ENCODE data around the gene CHURC1.

Gene CHURC1

DNA sequence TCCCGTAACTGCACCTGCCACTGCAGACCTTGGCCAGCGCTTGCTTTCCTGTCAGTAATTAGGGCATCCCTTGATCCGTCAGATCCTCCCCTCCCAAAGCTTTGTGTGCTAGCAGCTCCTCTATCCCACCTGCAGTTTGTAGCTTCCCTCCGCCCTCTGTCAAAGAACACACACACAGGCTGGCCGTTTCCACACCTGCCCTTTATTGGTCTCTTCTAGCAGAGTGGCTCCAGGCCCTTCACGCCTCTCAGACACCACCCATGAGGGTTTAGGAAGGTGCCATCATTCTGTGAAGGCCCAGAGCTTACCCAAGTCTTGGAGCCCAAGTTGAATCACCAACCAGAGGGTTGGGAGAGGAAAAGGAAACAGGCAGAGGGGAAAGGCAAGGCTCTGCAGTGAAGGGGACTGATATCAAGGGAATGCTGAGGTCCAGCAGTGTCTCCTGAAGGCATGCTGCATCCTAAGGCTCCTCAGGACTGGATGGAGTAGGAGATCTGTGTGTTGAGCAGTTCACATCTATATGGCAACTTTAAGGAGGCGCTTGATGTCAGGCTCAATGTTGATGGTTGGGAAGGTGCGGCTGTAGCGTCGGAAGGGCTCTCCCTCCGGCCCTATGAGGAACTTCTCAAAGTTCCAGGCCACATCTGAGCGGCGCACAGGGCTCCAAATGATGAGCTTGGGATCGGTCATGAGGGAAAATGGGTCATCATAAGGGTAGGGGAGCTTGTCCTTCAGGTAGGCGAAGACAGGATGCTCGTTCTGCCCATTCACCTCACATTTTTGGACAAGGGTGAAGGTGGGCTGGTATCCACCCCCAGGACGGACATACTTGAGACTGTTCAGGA, 24.9 kb downstream of the CHURC1 start:
- no peak for DNase-seq (ENCODE audit: low read depth in 2 of 2)

GRCh38 chr14:64939817-64940190, 25.5 kb downstream of the CHURC1 start:
- DNase-seq (ENCODE audit: low read depth in 2 of 2), result no peak

GRCh38 chr14:64940336-64940910, 26.2 kb downstream of the CHURC1 start:
- DNase-seq (ENCODE audit: low read depth in 2 of 2), result no peak

GRCh38 chr14:64942531-64943111, 28.4 kb downstream of the CHURC1 start, which contains the start of gene GPX2:
GPX2 (minus strand) TSS chr14:64942745; CDS start chr14:64942726, 19 bp downstream.
- no peak for DNase-seq (ENCODE audit: low read depth in 2 of 2)

DNA sequence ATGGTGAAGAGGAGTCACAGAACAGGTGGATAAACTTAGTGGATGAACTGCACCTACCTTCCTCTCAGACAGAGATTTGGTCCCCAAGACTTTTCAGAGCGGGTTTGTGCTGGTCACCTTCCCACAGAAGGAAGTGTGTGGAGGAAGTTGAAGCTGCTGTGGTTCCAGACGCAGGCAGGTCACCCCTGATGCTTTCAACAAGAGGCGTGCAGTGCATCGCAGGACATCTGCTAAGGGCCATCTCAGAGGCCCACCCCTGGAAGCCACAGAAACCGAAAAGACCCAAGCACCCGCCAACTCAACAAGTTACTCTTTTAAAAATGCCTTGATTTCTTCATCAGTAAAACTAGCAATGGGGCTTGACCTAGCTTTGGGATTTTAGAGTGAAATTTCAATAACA, 29.3 kb downstream of the CHURC1 start:
- no peak for DNase-seq (ENCODE audit: low read depth in 2 of 2)

- no peak for DNase-seq (ENCODE audit: low read depth in 2 of 2)
These were observed 29.8 kb downstream of the CHURC1 start for GRCh38 chr14:64944041-64944440.

DNA sequence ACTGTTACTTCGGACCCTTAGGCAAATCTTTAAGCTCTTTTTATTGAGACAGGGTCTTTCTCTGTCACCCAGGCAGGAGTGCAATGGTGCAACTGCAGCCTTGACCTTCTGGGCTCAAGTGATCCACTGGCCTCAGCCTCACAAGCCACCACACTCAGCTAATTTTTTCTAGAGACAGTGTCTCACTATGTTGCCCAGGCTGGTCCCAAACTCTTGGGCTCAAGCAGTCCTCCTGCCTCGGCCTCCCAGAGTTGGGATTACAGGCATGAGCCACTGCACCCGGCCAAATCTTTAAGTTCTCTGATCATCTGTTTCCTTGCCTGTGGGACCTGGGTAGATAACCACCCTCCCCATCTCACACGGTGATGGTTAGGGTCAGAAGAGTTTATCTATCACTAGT, 30.6 kb downstream of the CHURC1 start:
- DNase-seq (ENCODE audit: low read depth in 2 of 2), result no peak

GRCh38 chr14:64945431-64946178, 31.4 kb downstream of the CHURC1 start:
- no peak for DNase-seq (ENCODE audit: low read depth in 2 of 2)

DNA sequence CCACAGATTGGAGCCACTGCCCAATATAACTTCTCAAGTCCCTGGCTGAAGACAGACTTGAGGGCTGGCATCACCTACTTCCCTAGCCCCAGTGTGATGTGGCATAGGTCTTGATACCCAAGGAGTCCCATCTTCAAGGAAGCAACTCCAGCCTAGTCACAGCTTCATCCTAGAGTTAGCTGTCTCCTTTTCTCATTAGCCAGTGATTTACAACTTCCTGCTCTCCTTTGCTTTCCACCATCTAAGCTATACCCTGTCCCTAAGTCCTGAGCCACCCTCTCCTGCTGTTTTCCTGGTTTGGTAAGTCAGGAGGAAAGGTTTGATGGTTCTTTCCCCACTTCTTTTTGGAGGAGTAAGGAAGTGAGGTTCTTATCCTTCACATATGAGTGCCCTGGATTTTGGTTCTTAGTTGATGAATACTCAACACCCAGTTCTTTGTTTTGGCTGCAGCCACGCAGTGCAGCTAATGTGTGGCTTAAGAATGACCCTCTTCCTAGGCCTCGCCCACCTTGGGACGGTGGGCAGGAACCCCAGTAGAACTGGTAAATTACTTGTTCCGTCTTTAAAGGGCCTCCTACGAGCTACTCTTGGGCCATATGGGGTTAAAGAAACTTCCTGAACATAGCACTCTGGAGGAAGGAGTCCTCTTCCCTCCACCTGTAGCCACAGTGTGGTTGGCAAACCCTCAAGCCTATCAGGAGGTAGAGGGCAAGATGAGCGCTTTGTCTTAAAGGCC, 32.2 kb downstream of the CHURC1 start:
- no peak for DNase-seq (ENCODE audit: low read depth in 2 of 2)

GRCh38 chr14:64947710-64948611, 33.7 kb downstream of the CHURC1 start:
- DNase-seq (ENCODE audit: low read depth in 2 of 2), result no peak

GRCh38 chr14:64948612-64949210, 34.5 kb downstream of the CHURC1 start:
- no peak for DNase-seq (ENCODE audit: low read depth in 2 of 2)

GRCh38 chr14:64950889-64951288, 36.6 kb downstream of the CHURC1 start:
- no peak for DNase-seq (ENCODE audit: low read depth in 2 of 2)

GRCh38 chr14:64951291-64951690, 37.0 kb downstream of the CHURC1 start:
- DNase-seq (ENCODE audit: low read depth in 2 of 2), result no peak

DNA sequence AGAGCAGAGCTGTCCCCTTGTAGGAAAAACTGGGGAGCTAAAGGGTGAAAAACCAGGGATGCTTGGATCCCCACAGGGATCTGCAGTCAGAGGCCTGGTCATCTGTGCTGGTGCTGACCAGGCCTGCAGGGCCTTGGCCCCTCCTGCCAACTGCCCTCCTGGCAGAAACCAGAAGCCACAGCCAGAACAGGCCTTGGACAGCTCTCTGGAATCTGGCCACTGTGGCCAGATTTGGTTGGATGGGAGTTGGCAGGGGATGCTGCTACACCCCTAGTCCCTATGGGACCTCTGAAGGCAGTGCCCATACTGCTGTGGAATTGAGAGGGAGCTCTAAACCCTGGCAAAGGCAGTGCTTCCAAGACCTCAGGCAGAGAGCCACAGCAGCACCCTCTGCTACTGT, 37.5 kb downstream of the CHURC1 start:
- DNase-seq (ENCODE audit: low read depth in 2 of 2), result no peak

DNA sequence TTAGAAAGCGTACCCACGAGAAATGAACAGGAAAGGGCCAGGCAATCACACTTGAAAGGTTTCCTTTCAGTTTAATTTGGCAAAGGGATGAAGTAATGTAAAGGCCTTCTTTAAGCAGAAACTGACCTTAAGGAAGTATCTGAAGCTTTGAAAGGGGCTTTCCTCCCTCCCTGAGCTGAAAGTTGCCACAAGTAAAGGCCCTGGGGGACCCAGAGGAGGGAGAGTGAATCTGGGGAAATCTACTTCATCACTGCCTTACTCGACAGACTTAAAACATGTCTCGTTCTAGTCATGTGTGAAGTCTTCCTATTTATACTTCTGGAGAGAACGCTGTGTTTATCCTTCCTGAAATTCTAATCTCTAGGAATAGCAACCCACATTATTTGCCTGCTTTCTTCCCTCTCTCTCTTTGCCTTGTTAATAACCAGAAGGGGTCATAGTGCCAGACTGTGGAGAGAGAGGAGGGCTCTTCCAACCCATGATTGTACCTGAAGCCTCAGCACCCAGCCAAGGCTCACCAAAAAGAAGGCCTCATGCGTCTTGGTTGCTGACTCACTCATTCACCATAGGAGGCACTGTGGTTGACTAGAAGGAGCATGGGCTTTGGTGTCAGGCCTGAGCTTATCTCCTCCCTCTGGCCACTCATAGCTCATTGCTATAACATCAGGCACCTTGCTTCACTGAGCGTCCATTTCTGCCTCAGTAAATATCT, 38.5 kb downstream of the CHURC1 start:
- no peak for DNase-seq (ENCODE audit: low read depth in 2 of 2)

GRCh38 chr14:64953310-64953654, 39.0 kb downstream of the CHURC1 start:
- no peak for DNase-seq (ENCODE audit: low read depth in 2 of 2)

DNA sequence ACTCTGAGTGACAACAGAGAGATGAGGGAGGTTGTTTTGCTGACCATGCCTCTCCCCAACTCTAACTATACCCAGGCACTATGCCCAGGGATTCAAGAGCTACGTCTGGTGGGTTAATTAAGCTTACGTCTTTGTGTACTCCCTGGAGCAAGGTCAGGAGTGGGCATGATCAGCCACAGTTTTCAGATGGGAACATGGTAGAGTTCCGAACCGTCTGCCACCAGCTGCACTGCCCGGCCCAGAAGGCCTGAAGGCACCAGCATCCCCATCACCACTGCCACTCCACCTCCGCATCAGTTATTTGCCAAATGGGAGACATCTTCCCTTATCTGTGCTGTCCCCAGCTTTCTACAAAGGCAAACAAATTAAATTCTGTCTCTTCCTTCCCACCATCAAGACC, 39.4 kb downstream of the CHURC1 start:
- no peak for DNase-seq (ENCODE audit: low read depth in 2 of 2)

DNA sequence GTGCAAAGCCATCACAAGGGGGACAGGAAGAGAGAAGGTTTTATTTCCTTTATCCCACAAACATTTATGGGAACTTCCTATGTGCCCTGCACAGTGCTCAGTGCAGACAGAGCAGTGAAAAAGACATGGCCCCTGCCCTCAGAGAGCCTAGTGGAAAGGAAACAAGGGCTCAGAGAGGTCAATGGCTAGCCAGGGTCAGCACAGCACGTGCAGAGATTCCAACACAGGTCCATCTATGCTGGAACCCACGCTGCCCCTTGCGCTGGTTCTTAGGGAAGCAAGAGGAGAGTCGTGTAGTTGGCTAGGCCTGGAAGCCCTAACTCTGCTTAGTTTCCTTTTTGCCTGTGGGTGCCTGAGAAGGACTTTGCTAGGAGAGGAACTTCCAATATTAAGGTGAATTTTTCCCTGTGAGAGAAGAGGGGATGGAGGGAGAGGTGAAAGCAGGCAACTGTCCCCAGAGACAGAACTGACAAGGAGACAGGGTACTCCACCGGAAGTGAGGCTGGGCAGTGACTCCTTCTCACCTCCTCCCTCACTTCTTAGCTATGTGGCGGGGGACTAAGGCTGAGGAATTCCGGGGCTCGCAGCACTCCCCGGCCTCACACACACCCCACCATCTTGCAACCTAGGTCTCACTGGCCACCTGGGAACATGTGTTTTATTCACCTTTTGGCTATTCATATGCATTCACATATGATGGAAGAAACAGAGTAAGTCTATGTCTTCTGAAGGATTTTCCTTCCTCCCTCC, 40.4 kb downstream of the CHURC1 start:
- no peak for DNase-seq (ENCODE audit: low read depth in 2 of 2)

DNA sequence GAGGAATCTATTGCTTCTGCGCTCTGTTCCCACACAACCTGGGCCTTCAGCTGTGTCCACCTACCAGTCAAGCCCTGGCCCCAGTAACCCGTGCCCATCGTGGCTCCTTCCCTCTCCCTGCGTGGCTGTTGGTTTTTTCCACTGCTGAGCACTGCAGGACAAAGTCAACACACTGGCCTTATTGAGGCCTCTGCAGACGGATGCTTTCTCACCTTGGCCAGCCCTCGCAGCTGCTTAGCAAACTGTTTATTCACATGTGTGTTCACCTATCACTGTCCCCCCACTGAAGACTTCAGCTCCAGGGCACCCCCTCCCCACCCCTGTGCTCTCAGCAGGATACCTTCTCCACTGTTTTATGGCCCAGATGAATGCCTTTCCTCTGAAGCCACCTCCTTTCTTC, 41.0 kb downstream of the CHURC1 start:
- DNase-seq (ENCODE audit: low read depth in 2 of 2), result no peak
